Measurements from ENCODE around the gene NEGR1. TPM values are rescaled to one million over a fixed set of nuclear protein-coding genes. Genes with fewer than 3 reads are reported as not detected.
A peak's percentile ranks its signal among the peaks of the same experiment; 100 is the strongest.

NEGR1 gene
- total RNA-seq, 1 experiment from 2014 or later: 1.2 TPM

DNA sequence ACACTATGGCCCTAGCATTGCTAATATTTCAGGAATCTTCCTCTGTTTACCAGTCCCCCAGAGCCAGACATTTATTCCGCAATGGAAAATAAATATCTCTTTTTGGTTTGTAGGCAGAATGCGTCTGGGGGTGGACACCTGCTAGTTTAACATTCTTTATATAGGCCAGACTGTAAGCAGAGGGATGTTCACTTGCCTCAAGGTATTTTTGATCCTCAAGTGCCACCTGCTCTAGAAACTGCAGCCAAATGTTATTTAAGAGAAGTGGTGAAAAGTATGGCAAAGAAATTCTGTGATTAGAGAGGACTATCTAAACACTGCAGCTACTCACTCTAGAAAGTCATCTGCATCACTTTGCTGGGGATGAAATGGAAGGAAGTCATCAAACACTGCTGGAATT is 164.7 kb downstream of the NEGR1 start:
- H3K27me3 ChIP-seq: peaks cover 10% of the 10 kb centered on the region; the same call in 1 of the 2 replicates
- DNase-seq: no peak
- H3K4me1 ChIP-seq: no peaks in the 10 kb centered on the region
- no peak overlapping the region for H3K4me3 ChIP-seq
- H3K27ac ChIP-seq: no peak overlapping the region
- no peaks in the 10 kb centered on the region for H3K9me3 ChIP-seq (replicated peaks)
- H3K36me3 ChIP-seq: no peaks in the 10 kb centered on the region

DNA sequence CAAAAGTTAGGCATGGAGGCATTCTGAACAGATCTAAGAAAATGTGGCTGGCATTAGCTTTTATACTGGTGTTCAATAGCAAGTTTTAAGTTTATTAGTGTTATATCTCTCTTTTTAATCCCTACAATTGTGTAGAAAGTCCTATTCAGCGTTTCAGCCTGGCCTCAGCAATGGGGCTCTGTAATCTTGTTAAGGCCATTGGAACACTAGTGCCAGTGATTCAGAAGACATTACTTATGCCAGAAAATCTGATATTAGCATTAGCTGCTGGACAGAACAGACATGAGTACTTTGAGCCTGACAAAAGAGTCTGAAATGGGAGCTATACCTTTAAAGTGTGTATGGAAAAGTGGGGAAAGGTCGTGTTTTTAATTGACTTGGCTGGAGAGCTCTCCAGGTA is 167.0 kb downstream of the NEGR1 start:
- Histone ChIP-seq H3K4me1 (no peaks in the 10 kb centered on the region), H3K27ac (no peak overlapping the region), H3K27me3 (no peaks in the 10 kb centered on the region), H3K4me3 (no peak overlapping the region), H3K36me3 (no peaks in the 10 kb centered on the region), H3K9me3 (replicated peaks) (no peaks in the 10 kb centered on the region)
- no peak for DNase-seq

DNA sequence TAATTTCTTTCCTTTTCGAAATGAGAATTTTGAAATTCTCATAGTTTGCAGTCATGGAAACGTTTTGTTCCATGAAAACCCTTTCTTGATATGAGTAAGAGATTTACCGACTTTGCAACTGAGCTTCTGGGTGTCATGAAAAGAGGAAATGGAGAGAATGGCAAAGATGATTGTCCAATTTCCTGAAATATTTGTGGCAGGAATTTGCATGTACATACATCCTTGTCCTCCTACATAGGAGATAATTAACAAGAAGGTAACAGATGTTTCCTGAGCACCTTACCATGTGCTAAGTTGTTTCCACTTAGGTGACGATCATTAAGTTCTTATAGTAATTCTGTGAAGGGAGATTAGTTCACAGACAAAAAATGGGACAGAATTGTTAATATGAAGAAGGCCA is 170.7 kb downstream of the NEGR1 start:
- no peak overlapping the region for H3K27ac ChIP-seq
- H3K4me1 ChIP-seq: no peaks in the 10 kb centered on the region
- no peak for DNase-seq
- H3K27me3 ChIP-seq: peaks cover 8% of the 10 kb centered on the region; the same call in 1 of the 2 replicates
- no peak overlapping the region for H3K4me3 ChIP-seq
- H3K36me3 ChIP-seq: no peaks in the 10 kb centered on the region
- H3K9me3 ChIP-seq (replicated peaks): no peaks in the 10 kb centered on the region

GRCh38 chr1:72109916-72110315 is 172.4 kb downstream of the NEGR1 start:
- H3K27me3 ChIP-seq: peaks cover 8% of the 10 kb centered on the region; the same call in 1 of the 2 replicates

GRCh38 chr1:72105201-72105600 is 177.1 kb downstream of the NEGR1 start:
- no peak for DNase-seq
- peaks cover 8% of the 10 kb centered on the region; the same call in 1 of the 2 replicates for H3K27me3 ChIP-seq
- H3K4me1 ChIP-seq: no peaks in the 10 kb centered on the region
- H3K4me3 ChIP-seq: no peak overlapping the region
- no peaks in the 10 kb centered on the region for H3K9me3 ChIP-seq (replicated peaks)
- no peaks in the 10 kb centered on the region for H3K36me3 ChIP-seq
- H3K27ac ChIP-seq: no peak overlapping the region

More at GRCh38 chr1:72109916-72110315, 172.4 kb downstream of the NEGR1 start:
- no peak for DNase-seq
- no peak overlapping the region for H3K4me3 ChIP-seq
- H3K36me3 ChIP-seq: no peaks in the 10 kb centered on the region
- H3K9me3 ChIP-seq (replicated peaks): no peaks in the 10 kb centered on the region
- no peak overlapping the region for H3K27ac ChIP-seq
- no peaks in the 10 kb centered on the region for H3K4me1 ChIP-seq

DNA sequence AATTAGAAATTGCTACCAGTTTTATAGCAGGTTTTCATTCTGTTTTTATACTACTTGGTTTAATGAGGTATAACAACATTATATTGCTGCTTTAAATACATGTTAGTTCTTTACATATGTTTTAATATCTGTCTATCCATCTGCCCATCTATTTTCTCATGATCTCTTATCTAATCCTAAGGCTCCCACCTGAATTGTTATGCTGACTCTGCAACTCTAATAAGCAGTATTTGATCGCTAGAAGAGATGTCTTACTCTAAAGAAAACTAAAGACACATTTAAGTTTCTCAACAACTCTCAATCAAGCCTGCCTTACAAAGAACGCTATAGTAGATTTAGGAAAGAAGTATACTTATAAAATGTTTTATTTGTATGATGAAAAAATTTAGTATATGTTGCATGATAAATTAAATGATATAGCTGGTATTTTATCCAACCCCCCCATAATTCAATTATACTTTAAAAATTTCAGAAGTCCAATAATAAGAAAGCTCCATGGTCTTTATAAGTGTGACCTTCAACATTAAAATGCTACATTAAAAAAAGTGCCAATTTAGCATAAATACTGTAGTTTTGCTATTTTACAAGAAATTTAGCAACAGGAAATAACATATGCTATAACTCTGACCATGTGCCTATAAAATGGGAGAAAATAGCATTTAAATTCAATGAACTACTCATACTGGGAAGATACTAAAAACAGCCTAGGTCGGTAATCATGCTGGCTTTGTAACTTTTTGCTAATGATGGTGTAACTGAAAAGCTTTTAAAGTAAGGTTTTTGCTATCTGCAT is 180.3 kb downstream of the NEGR1 start:
- no peaks in the 10 kb centered on the region for H3K27me3 ChIP-seq
- DNase-seq: no peak
- H3K4me1 ChIP-seq: no peaks in the 10 kb centered on the region
- H3K9me3 ChIP-seq (replicated peaks): no peaks in the 10 kb centered on the region
- H3K4me3 ChIP-seq: no peak overlapping the region
- no peaks in the 10 kb centered on the region for H3K36me3 ChIP-seq
- H3K27ac ChIP-seq: no peak overlapping the region

- no peaks in the 10 kb centered on the region for H3K36me3 ChIP-seq
- no peaks in the 10 kb centered on the region for H3K9me3 ChIP-seq (replicated peaks)
- no peaks in the 10 kb centered on the region for H3K27me3 ChIP-seq
- H3K4me3 ChIP-seq: no peak overlapping the region
- H3K27ac ChIP-seq: no peak overlapping the region
- DNase-seq: peak; percentile 3 to 20
- no peaks in the 10 kb centered on the region for H3K4me1 ChIP-seq
Observed at GRCh38 chr1:72100771-72101170, 181.6 kb downstream of the NEGR1 start.

DNA sequence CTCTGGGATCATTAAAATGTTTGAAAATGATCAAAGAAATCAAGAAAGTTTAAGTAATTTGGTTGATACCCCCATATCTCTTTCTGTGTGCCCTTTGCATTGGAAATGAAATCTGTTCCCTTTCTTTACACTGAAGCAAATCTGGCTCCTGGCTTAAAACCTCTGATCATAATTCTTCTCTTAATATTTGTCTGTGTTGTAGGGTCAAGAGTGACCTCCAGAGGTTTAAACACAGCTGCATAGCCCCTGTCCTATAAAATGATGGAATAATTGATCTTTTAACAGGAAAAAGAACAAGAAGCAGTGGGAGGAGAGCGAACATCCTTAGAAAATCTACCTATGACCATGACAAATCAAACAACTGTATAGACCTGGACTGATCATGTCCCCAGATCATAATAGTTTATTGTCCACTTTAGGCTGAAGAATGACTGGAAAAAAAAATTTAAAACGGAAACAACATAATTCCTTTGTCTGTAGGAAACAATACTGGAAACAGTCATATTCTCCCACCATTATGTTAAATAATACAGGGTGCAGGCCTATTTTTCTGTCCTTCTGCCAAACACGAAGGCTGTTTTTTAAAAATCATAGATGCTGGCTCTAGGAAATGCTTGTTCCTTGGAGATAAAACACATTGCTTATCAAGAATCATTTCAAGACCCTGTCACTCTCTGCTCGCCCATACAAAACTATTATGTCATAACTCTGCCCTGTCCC is 184.3 kb downstream of the NEGR1 start:
- H3K27me3 ChIP-seq: no peaks in the 10 kb centered on the region
- DNase-seq: no peak
- no peaks in the 10 kb centered on the region for H3K36me3 ChIP-seq
- no peak overlapping the region for H3K27ac ChIP-seq
- no peak overlapping the region for H3K4me3 ChIP-seq
- H3K9me3 ChIP-seq (replicated peaks): no peaks in the 10 kb centered on the region
- no peaks in the 10 kb centered on the region for H3K4me1 ChIP-seq

- H3K36me3 ChIP-seq: no peaks in the 10 kb centered on the region
- H3K27ac ChIP-seq: no peak overlapping the region
- 0 out of 2 replicates have a peak, but pooled peaks cover 4% of the 10 kb centered on the region for H3K27me3 ChIP-seq
- H3K9me3 ChIP-seq (replicated peaks): no peaks in the 10 kb centered on the region
- no peak overlapping the region for H3K4me3 ChIP-seq
- no peak for DNase-seq
- H3K4me1 ChIP-seq: no peaks in the 10 kb centered on the region
Observed at GRCh38 chr1:72094209-72094608, 188.1 kb downstream of the NEGR1 start.

DNA sequence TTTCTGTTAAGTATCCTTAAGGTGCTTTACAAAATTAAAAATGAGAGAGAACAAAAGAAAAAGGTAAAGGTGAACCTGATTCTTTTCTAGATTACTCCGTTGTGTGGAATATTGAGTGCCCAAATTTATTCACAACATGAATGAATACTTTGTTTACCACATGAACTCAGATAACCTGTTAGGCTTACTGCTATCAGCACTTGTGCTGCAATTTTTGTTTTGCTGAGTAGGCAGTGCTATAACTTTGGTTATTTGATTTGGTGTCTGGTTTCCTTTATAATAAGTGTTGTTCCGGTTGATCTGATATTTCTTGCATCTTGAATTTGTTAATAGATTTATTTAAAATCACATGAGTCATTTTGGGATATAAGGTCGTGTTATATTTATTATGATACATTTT is 195.9 kb downstream of the NEGR1 start:
- Histone ChIP-seq H3K4me3 (no peak overlapping the region), H3K27ac (no peak overlapping the region), H3K4me1 (no peaks in the 10 kb centered on the region), H3K27me3 (0 out of 2 replicates have a peak, but pooled peaks cover 4% of the 10 kb centered on the region), H3K36me3 (no peaks in the 10 kb centered on the region), H3K9me3 (replicated peaks) (no peaks in the 10 kb centered on the region)
- no peak for DNase-seq

DNA sequence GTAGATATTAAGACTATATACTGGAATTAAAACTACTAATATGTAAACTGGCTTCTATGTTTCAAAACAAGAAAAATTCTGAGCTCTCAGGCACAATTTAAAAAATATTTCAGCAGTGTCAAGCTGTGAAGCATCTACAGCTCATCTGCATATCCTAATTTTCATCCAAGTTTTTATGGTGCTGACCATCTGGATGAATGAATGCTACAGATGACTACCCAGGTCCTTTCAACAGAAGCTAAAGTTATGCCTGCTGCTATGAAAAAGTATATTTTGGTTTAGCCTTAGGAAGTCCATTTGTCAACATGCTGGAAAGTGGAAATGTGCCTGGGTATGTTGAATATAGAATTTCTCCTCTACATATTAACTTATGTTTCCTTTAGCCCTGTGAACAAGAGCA is 206.9 kb downstream of the NEGR1 start:
- no peaks in the 10 kb centered on the region for H3K27me3 ChIP-seq
- DNase-seq: no peak
- H3K9me3 ChIP-seq (replicated peaks): no peaks in the 10 kb centered on the region
- H3K4me1 ChIP-seq: no peaks in the 10 kb centered on the region
- H3K27ac ChIP-seq: no peak overlapping the region
- H3K36me3 ChIP-seq: no peaks in the 10 kb centered on the region
- H3K4me3 ChIP-seq: no peak overlapping the region

GRCh38 chr1:72066431-72066830 is 215.9 kb downstream of the NEGR1 start:
- DNase-seq: no peak
- Histone ChIP-seq H3K4me1 (no peaks in the 10 kb centered on the region), H3K4me3 (no peak overlapping the region), H3K9me3 (replicated peaks) (no peaks in the 10 kb centered on the region), H3K36me3 (no peaks in the 10 kb centered on the region), H3K27me3 (peaks cover 2% of the 10 kb centered on the region; the same call in 1 of the 2 replicates), H3K27ac (no peak overlapping the region)

GRCh38 chr1:72064196-72065075 is 217.9 kb downstream of the NEGR1 start:
- H3K36me3 ChIP-seq: no peaks in the 10 kb centered on the region
- H3K9me3 ChIP-seq (replicated peaks): no peaks in the 10 kb centered on the region
- H3K27me3 ChIP-seq: peaks cover 9% of the 10 kb centered on the region
- DNase-seq: no peak
- no peak overlapping the region for H3K27ac ChIP-seq
- no peak overlapping the region for H3K4me3 ChIP-seq
- no peaks in the 10 kb centered on the region for H3K4me1 ChIP-seq

DNA sequence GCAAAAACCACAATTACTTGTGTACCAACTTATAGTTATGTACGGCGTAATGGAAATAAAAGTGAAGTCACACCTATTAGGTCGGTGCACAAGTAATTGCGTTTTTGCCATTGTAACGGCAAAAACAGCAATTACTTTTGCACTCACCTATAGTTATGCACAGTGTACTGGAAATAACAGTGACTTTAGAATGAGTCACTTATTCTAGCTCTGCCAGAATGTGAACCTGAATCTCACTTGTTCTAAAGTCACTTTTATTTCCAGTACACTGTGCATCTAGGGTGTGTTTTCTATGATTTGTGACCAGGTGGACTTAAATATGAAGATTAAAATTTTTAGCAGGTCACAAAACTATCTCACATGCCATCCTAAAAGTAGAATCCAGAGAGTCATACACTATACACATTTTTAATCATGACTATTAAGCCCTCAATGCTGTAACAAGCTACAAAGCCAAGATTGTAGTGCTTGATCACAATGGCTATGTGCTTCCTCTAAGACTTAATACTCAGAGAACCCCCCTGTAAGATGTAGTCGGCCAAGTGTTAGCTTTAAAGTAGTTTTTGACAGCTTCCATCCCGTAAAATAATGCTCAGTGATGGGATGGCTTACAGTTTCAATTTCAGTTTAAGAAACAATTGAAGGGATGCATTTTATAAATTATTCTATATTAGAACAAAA is 218.8 kb downstream of the NEGR1 start:
- H3K9me3 ChIP-seq (replicated peaks): no peaks in the 10 kb centered on the region
- H3K36me3 ChIP-seq: no peaks in the 10 kb centered on the region
- H3K27me3 ChIP-seq: peaks cover 9% of the 10 kb centered on the region
- DNase-seq: no peak
- H3K27ac ChIP-seq: no peak overlapping the region
- H3K4me3 ChIP-seq: no peak overlapping the region
- no peaks in the 10 kb centered on the region for H3K4me1 ChIP-seq
